ENCODE data around the gene INHA.

The INHA gene

GRCh38 chr2:219578811-219579613 is 6.9 kb downstream of the INHA start:
- no peak for TF ChIP-seq CTCF (IDR thresholded peaks at IDR 0.05; ENCODE audit: extremely low read depth, missing control alignments)
- no peak for DNase-seq (ENCODE audit: low spot score)

- TF ChIP-seq CTCF (IDR thresholded peaks at IDR 0.05; ENCODE audit: extremely low read depth, missing control alignments) = no peak
- DNase-seq (ENCODE audit: low spot score) = no peak
These were observed 9.2 kb downstream of the INHA start for GRCh38 chr2:219581346-219581745.

- DNase-seq (ENCODE audit: low spot score) = no peak
- TF ChIP-seq CTCF (IDR thresholded peaks at IDR 0.05; ENCODE audit: extremely low read depth, missing control alignments) = no peak
These were observed 19.0 kb downstream of the INHA start for GRCh38 chr2:219591091-219591490.

- DNase-seq (ENCODE audit: low spot score) = no peak
- TF ChIP-seq CTCF (IDR thresholded peaks at IDR 0.05; ENCODE audit: extremely low read depth, missing control alignments) = no peak
These were observed 20.6 kb downstream of the INHA start for GRCh38 chr2:219592736-219593135.

DNA sequence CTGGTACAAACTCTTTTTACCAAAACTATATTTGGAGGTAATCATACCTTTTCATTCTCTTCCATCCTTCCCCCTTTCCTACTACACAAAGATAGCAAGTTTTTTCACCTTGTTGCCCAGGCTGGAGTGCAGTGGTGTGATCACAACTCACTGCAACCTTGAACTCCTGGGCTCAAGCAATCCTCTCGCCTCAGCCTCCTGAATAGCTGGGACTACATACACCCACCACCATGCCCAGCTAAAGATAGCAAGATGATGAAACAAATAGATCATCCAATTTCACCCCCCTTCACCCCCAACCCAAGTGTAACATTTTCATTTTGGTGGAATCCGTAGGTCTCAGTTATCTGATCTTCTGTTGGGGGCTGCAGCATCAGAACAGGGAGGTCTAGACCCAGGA is 21.0 kb downstream of the INHA start:
- DNase-seq (ENCODE audit: low spot score) = no peak
- TF ChIP-seq CTCF (IDR thresholded peaks at IDR 0.05; ENCODE audit: extremely low read depth, missing control alignments) = no peak

GRCh38 chr2:219595256-219595655 is 23.1 kb downstream of the INHA start:
- no peak for DNase-seq (ENCODE audit: low spot score)
- TF ChIP-seq CTCF (IDR thresholded peaks at IDR 0.05; ENCODE audit: extremely low read depth, missing control alignments) = no peak

DNA sequence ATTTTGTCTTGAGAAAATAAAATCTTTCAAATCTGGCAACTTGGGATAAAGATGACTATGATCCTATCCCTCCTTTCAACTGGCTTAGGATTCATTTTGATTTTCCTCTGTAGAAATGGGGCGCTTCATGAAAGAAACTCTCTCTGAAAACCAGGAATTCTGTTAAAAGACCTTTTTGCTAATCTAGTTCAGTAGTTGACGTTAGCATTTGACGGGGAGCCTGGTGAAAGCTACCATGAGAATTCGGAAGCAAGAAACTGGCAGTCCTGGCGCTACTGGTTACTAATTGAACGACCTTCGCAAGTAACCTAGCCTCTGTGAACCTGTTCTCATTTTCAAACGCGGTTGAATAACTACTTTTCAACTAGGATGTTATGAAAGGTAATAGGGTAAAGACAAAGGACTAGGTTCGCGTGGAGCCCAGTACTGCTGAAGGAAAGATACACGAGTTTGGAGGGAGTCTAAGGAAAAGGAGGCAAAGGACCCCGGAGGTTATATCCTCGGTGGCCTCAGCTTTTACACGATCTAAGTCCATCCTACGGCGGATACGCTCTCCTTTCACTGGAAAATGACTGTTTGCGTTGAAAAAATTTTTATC is 24.9 kb downstream of the INHA start:
- TF ChIP-seq CTCF (IDR thresholded peaks at IDR 0.05; ENCODE audit: extremely low read depth, missing control alignments) = no peak
- no peak for DNase-seq (ENCODE audit: low spot score)
